NCI-H748 treated with DMSO at 0.1 percent for 48 hours (cell line): Measurements from ENCODE around the gene SFXN4.
"Not testable (repeated sequence)": the region's sequence is repeated elsewhere in the genome, so short reads cannot be mapped to it uniquely, and the experiment has no call there.

ENCODE experiments used
- DNase-seq: peaks from one replicate; lab custom pipeline; 2025; lab: John Stamatoyannopoulos, UW

Gene SFXN4

DNA sequence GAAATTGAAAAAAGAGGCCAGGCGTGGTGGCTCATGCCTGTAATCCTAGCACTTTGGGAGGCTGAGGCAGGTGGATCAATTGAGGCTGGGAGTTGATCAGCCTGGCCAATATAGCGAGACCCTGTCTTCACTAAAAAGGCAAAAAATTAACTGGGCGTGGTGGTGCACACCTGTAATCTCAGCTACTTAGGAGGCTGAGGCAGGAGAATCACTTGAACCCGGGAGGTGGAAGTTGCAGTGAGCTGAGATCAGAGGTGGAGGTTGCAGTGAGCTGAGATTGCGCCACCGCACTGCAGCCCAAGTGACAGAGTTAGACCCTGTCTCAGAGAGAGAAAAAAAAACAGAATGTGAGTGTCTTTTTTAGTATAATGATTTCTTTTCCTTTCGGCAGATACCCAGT lies 59.6 kb downstream of the SFXN4 start:
- DNase-seq = not testable (repeated sequence)

GRCh38 chr10:119105155-119105554 lies 60.4 kb downstream of the SFXN4 start:
- DNase-seq = no peak

- no peak for DNase-seq
Observed at GRCh38 chr10:119104654-119105015, 60.9 kb downstream of the SFXN4 start.

DNA sequence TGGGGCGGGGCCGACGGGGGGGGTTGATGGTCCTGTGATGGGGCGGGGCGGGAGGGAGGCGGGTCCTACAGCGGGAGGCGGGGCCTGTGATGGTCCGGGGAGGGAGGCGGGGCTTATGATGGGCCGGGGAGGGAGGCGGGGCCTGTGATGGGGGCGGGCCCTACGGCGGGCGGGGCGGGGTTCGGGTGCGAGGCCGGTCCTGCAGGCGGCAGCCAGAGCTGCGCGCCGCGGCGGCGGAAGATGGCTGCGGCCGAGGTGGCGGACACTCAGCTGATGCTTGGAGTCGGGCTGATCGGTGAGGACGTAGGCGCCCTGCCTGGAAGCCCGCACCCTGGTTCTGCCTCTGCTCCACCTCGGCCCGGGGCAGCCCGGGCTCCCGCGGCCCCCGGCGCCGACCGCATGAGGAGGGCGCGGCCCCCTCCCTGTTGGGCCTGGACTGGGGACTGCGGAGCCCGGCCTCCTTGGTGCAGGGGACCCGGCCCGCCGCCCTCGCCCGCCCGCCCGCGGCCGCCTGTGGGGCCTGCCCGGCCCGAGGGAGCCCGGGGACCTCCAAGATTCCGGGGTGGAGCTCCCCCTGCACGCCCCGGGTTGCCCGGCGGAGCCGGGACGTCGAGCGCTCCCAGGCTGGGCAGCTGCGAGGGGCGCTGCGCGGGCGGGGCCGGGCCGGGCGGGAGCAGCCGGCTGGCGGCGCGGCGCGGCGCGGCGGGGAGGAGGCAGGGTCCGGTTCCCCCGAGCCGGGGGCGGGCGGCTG lies 61.4 kb downstream of the SFXN4 start, which contains the start of gene DENND10:
DENND10 (plus strand) TSS at position 211 of the 751 bp plus-strand sequence; CDS start at position 241, 30 bp downstream.
- peak; percentile 20 for DNase-seq

DNA sequence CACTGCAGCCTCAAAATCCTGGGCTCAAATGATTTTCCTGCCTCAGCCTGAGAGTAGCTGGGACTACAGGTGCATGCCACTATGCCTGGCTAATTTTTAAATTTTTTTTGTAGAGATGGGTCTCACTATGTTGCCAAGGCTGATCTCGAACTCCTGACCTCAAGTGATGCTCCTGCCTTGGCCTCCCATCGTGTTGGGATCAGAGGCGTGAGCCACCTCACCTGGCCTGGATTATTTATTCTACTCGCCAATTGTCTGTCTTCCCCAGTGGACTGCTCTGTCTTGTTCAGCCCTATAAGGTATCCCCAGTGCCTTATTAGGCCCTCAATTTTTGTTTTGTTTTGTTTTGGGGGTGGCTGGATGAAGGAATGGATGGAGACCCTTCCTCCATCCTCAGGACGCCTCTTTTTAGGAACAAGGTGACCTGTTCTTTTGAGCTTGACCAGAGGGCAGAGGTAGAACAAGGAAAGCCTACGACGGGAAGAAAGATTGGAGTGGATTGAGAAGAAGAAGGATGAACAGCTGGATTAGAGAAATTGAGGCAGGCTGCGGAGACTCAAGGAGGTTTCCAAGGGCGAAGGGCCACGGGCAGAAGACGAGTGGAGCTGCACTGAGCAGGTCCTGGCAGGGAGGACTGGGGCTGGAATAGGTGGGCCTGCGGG lies 62.1 kb downstream of the SFXN4 start:
- no peak for DNase-seq

DNA sequence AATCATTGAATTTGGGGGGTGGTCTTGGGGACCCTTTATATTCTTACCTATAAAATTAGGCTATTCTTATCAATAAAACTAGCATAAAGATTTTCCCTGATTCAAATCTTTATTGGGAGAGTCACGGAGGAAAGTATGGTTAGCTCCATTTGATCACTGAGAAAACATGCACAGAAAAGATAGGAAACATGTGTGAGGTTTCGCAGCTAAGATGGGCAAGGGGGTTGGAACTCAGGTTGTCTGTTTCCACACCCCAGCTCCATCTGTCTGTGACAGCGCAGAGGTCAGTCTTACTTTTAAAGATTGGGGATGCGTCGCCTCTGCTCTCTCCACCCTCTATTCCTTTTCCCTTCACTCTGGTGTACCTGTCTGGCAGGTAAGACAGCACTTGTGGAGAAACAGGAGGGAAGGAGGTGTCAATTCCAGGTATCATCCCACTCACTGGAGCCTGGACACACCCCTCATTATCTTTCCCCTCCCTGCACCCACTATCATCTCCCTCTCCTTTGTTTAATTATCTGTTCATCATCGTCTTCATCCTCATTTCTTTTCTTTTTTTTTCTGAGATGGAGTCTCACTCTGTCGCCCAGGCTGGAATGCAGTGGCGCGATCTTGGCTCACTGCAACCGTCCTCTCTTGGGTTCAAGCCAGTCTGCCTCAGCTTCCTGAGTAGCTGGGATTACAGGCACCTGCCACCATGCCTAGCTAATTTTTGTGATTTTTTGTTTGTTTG lies 64.0 kb downstream of the SFXN4 start:
- no peak for DNase-seq

DNA sequence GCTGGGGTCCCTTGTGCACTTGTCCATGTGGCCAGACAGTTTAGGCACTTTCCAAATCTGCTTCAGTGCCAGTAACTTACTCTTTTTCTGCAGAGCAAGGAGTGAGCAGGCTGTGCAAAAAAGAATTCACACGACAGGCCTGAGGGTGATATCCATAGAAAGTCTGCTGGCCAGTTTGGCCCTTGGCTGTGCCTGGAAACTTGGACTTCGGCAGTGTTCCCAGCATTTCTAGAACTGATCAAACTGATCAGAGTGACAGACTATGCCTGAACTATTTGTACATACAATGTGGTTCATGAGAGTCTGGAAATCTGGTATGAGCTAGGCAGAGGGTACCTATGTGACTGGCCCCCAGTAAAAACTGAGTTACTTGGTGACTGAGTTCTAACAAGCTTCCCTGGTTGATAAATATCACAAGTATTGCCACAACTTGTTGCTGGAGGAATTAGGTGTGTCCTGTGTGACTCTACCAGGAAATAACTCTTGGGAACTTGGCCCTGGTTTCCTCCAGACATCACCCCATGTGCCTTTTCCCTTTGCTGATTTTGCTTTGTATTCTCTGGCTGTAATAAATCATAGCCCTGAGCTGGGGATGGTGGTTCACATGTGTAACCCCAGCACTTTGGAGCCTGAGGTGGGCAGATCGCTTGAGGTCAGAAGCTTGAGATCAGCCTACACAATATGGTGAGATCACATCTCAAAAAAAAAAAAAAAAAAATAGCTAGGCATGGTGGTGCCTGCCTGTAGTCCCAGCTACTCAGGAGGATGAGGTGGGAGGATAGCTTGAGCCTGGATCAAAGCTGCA lies 64.9 kb downstream of the SFXN4 start:
- DNase-seq = no peak

- DNase-seq = no peak
Observed at GRCh38 chr10:119098576-119098975, 66.9 kb downstream of the SFXN4 start.

- not testable (repeated sequence) for DNase-seq
Observed at GRCh38 chr10:119096641-119097415, 68.7 kb downstream of the SFXN4 start.

GRCh38 chr10:119095640-119096039 lies 69.9 kb downstream of the SFXN4 start:
- no peak for DNase-seq

DNA sequence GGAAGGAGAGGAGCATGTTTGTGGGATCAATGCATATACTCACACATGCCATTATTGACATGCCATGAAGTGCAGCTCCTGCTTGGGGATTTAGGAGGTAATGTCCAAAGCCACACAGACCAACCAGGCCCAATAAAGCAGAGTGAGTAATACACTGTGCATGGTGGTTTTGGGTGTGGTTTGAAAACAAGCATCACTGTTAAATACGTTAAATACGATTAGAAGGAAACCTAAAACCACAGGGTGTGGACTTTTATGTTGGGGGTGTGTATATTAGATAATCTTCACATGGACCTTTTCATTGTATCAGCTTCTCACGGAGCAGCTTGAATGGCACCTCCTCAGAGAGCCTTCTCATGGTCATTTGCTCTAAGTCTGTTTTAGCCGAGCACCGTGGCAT lies 74.5 kb downstream of the SFXN4 start:
- peak; percentile 13 for DNase-seq
